Endometrial microvascular endothelial cells (primary cell): Measurements from ENCODE around the gene WDR5. TPM values are rescaled to one million over a fixed set of nuclear protein-coding genes. Genes with fewer than 3 reads are reported as not detected.

Experiments
- in situ Hi-C: cut with HindIII; loops from 2 replicates; pipeline ENCODE4 v1.10.0; 2017; ENCODE audit warnings: low sequenced_read_pairs, low pct_unique_long_range_greater_than_20kb; ENCODE audit errors: inconsistent ontology term
- total RNA-seq: library from RNA; depleted of rRNA; stranded (reverse); fragments of >200 nt; gene quantifications from one replicate; pipeline ENCODE4 v1.2.3, GENCODE V29; 2015; ENCODE audit errors: inconsistent ontology term

WDR5 gene
- total RNA-seq, 1 donor from 2014 or later: 34.6 TPM

- in situ Hi-C loops: no loop called here
Measured at GRCh38 chr9:134195558-134195957, 59.7 kb downstream of the WDR5 start.

GRCh38 chr9:134196911-134197310, 61.0 kb downstream of the WDR5 start:
- in situ Hi-C loops: no loop called here

- in situ Hi-C loops: no loop called here
Measured at GRCh38 chr9:134198791-134199190, 62.9 kb downstream of the WDR5 start.

- in situ Hi-C loops: no loop called here
Measured at GRCh38 chr9:134200730-134201129, 64.8 kb downstream of the WDR5 start.

- in situ Hi-C loops: no loop called here
Measured at GRCh38 chr9:134203224-134203623, 67.3 kb downstream of the WDR5 start.

GRCh38 chr9:134204041-134204440, 68.2 kb downstream of the WDR5 start:
- in situ Hi-C loops: no loop called here

- in situ Hi-C loops: no loop called here
Measured at GRCh38 chr9:134204991-134205578, 69.2 kb downstream of the WDR5 start.

GRCh38 chr9:134205672-134206310, 69.9 kb downstream of the WDR5 start:
- in situ Hi-C loops: no loop called here

- in situ Hi-C loops: no loop called here
Measured at GRCh38 chr9:134206311-134207300, 70.7 kb downstream of the WDR5 start.

- in situ Hi-C loops: no loop called here
Measured at GRCh38 chr9:134208310-134208841, 72.5 kb downstream of the WDR5 start.

- in situ Hi-C loops: no loop called here
Measured at GRCh38 chr9:134208981-134209725, 73.3 kb downstream of the WDR5 start.

Other genes starting within 250 kb of the WDR5 start
- 12.8 TPM for gene VAV2, start 143.8 kb upstream of the WDR5 start, total RNA-seq
- 18.4 TPM for gene BRD3OS, start 110.6 kb upstream of the WDR5 start, total RNA-seq
- gene BRD3, start 68.1 kb upstream of the WDR5 start, total RNA-seq: 7.9 TPM
- not detected for gene RNU6ATAC, start 28.5 kb downstream of the WDR5 start, total RNA-seq
- 14.8 TPM for gene RXRA, start 190.4 kb downstream of the WDR5 start, total RNA-seq